K562 (cell line): ENCODE measurements around the gene LAMA5.

Source experiments
- CTCF ChIP-seq, 3 experiments: IDR thresholded peaks in 2 of 3; conservative IDR thresholded peaks in 1 of 3; 2 replicates each; pipeline ENCODE4 v1.5.1; 2011 to 2012; ENCODE audit warnings: low read length in 3 of 3, mild to moderate bottlenecking in 3 of 3, control low read depth in 2 of 3, improper control_type of control experiment in 1 of 3, inconsistent platforms in 1 of 3, low read depth in 1 of 3, mixed read lengths in 1 of 3, moderate library complexity in 1 of 3; ENCODE audit not compliant: insufficient read depth in 2 of 3
- POLR2A ChIP-seq: fragments of 450-650 bp; conservative IDR thresholded peaks from 2 replicates; pipeline ENCODE4 v1.6.1; 2016
- ZNF274 ChIP-seq: IDR thresholded peaks from 2 replicates; pipeline ENCODE4 v1.6.1; 2011; ENCODE audit warnings: low read depth, mild to moderate bottlenecking, low read length, moderate library complexity, borderline replicate concordance
- ZNF551 ChIP-seq: fragments of 250-450 bp; sonication (Bioruptor Pico); IDR thresholded peaks from 2 replicates; pipeline ENCODE4 v1.5.0; 2021; ENCODE audit warnings: mild to moderate bottlenecking, moderate library complexity
- TF ChIP-seq, protein P1 (sequence below): fragments of 250-450 bp; sonication (Bioruptor Pico); IDR thresholded peaks from 2 replicates; pipeline ENCODE4 v1.5.0; 2021

DNA sequence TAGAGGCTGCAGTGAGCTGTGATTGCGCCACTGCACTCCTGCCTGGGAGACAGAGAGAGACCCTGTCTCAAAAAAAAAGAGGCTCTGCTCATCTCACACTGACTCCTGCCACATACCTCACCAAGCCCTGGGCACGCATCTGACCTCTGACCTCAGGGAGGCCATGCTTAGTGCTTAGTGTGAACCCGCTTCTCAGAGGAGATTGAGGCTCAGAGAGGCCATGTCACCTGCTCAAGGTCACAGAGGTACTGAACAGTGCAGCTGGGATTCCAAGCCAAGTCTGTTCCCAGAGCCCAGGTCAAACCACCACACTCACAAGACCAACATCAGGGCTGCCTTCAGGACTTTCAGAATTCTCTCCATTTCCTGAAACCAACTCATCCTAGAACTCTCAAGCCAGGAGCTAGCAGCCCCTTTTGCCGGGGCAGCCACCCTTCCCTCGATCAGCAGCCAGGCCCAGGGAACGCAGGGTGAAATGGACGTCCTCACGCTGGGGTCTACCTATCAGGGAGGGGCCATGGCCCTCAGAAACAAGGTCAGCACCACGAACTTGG is 37.1 kb upstream of the LAMA5 start:
- TF ChIP-seq CTCF (IDR thresholded peaks at IDR 0.05 in 2 of 3, conservative IDR thresholded peaks at IDR 0.05 in 1 of 3; ENCODE audit: insufficient read depth in 2 of 3, low read depth in 1 of 3, low read length in 3 of 3) (no peak), ZNF551 (CRISPR knock-in tag) (no peak), ZNF274 (no peak), POLR2A (no peak)
- TF ChIP-seq, protein P1, sequence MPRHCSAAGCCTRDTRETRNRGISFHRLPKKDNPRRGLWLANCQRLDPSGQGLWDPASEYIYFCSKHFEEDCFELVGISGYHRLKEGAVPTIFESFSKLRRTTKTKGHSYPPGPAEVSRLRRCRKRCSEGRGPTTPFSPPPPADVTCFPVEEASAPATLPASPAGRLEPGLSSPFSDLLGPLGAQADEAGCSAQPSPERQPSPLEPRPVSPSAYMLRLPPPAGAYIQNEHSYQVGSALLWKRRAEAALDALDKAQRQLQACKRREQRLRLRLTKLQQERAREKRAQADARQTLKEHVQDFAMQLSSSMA (CRISPR knock-in tag): no peak
